Measurements from ENCODE around the gene CCT8. TPM values are rescaled to one million over a fixed set of nuclear protein-coding genes. Genes with fewer than 3 reads are reported as not detected.
A peak's percentile ranks its signal among the peaks of the same experiment; 100 is the strongest.

CCT8 gene
- total RNA-seq, 1 experiment from 2014 or later, result 356 TPM

DNA sequence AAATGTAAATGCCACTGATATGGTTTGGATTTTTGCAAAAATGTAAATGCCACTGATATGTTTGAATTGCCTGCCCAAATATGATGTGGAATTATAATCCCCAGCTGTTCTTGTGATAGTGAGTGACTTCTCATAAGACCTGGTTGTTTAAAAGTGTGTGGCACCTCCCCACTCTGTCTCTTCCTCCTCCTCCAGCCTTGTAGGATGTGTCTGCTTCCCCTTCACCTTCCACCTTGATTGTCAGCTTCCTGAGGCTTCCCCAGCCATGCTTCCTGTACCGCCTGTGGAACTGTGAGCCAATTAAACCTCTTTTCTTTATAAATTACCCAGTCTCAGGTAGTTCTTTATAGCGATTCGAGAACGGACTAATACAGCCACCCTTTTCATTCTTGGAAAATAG is 1.3 kb upstream of the CCT8 start:
- no peak overlapping the region for H2BK120ac ChIP-seq (ENCODE audit: low read depth, low read length, poor library complexity, severe bottlenecking)
- TF ChIP-seq, protein P1, sequence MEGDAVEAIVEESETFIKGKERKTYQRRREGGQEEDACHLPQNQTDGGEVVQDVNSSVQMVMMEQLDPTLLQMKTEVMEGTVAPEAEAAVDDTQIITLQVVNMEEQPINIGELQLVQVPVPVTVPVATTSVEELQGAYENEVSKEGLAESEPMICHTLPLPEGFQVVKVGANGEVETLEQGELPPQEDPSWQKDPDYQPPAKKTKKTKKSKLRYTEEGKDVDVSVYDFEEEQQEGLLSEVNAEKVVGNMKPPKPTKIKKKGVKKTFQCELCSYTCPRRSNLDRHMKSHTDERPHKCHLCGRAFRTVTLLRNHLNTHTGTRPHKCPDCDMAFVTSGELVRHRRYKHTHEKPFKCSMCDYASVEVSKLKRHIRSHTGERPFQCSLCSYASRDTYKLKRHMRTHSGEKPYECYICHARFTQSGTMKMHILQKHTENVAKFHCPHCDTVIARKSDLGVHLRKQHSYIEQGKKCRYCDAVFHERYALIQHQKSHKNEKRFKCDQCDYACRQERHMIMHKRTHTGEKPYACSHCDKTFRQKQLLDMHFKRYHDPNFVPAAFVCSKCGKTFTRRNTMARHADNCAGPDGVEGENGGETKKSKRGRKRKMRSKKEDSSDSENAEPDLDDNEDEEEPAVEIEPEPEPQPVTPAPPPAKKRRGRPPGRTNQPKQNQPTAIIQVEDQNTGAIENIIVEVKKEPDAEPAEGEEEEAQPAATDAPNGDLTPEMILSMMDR (conservative IDR thresholded peaks at IDR 0.05), result no peak
- H3K18ac ChIP-seq (ENCODE audit: insufficient read length, low read depth, low read length), result no peak overlapping the region
- H3K79me1 ChIP-seq (ENCODE audit: insufficient read depth, low read depth, low read length, poor library complexity, severe bottlenecking), result no peaks in the 10 kb centered on the region
- H3K4me2 ChIP-seq (ENCODE audit: insufficient read depth, insufficient read length, low read length), result no peak overlapping the region
- no peaks in the 10 kb centered on the region; the same call in 1 of the 2 replicates for H3K4me1 ChIP-seq (ENCODE audit: insufficient read depth, low read length)
- Mint-ChIP-seq H3K4me3 (peak overlapping the region; percentile 0 to 44; a peak in 1 of 5 replicates), H3K9me3 (no peaks in the 10 kb centered on the region; a peak in 2 of 5 replicates), H3K4me1 (peaks cover 15% of the 10 kb centered on the region in 2 experiments), H3K36me3 (ENCODE audit: insufficient read depth in 1 of 3, low read depth in 3 of 3) (peaks cover 11 to 15% (median 12%) of the 10 kb centered on the region in 3 experiments), H3K27ac (no peak overlapping the region), H3K27me3 (ENCODE audit: low read depth) (no peaks in the 10 kb centered on the region)
- no peak overlapping the region for H2BK12ac ChIP-seq (ENCODE audit: insufficient read length, low read depth, low read length)
- H3K23me2 ChIP-seq (ENCODE audit: insufficient read length, low read depth, low read length, poor library complexity, severe bottlenecking), result no peaks in the 10 kb centered on the region
- H3K4ac ChIP-seq (ENCODE audit: low read depth, low read length), result no peak overlapping the region
- no peak overlapping the region for H4K8ac ChIP-seq (replicated peaks; ENCODE audit: insufficient read length, low read depth, low read length)
- no peaks in the 10 kb centered on the region for H4K20me1 ChIP-seq (ENCODE audit: control insufficient read depth, insufficient read depth, insufficient read length)
- WGBS (ENCODE audit: extremely low coverage, insufficient read length, low lambda C conversion rate), result no CpG with 5 or more reads among the region's 4 CpGs
- no peak overlapping the region for H2BK5ac ChIP-seq (ENCODE audit: insufficient read length, low read length)
- no peak overlapping the region for H4K5ac ChIP-seq (ENCODE audit: insufficient read length, low read depth, low read length)
- no peaks in the 10 kb centered on the region for H3K27me3 ChIP-seq (ENCODE audit: insufficient read depth, low read length)
- H2BK15ac ChIP-seq (ENCODE audit: low read depth, low read length), result no peak overlapping the region
- no peak overlapping the region for H3K56ac ChIP-seq (ENCODE audit: insufficient read length, low read depth, low read length)
- H4K91ac ChIP-seq (ENCODE audit: insufficient read length, low read depth, low read length), result no peak overlapping the region
- H3T11ph ChIP-seq (ENCODE audit: low read length), result no peak overlapping the region
- H3K79me2 ChIP-seq (ENCODE audit: insufficient read depth, low read length), result peaks cover 28% of the 10 kb centered on the region
- no peak overlapping the region for H3K27ac ChIP-seq (ENCODE audit: insufficient read length, low read depth, low read length)
- H2BK20ac ChIP-seq (ENCODE audit: low read depth, low read length, poor library complexity, severe bottlenecking), result no peak overlapping the region
- H3K9me3 ChIP-seq (ENCODE audit: control insufficient read depth, low read depth, low read length), result no peaks in the 10 kb centered on the region
- no peak overlapping the region for H3K23ac ChIP-seq (ENCODE audit: insufficient read length, low read depth, low read length)
- H3K14ac ChIP-seq (ENCODE audit: insufficient read depth, low read length), result no peak overlapping the region
- DNase-seq, result no peak
- H2AFZ ChIP-seq (ENCODE audit: low read length), result no peak overlapping the region
- H2AK5ac ChIP-seq (ENCODE audit: insufficient read length, low read length), result no peak overlapping the region
- no peak overlapping the region for H3K9ac ChIP-seq (ENCODE audit: extremely low read depth, insufficient read length, low read length)

All from H9 (cell line).